ENCODE measurements around the gene KIF26B.

KIF26B gene

GRCh38 chr1:245245021-245245667, 90.4 kb downstream of the KIF26B start:
- no peak for DNase-seq

GRCh38 chr1:245246433-245246832, 91.6 kb downstream of the KIF26B start:
- DNase-seq, result no peak

- DNase-seq, result no peak
Observed at GRCh38 chr1:245247356-245247755, 92.6 kb downstream of the KIF26B start.

DNA sequence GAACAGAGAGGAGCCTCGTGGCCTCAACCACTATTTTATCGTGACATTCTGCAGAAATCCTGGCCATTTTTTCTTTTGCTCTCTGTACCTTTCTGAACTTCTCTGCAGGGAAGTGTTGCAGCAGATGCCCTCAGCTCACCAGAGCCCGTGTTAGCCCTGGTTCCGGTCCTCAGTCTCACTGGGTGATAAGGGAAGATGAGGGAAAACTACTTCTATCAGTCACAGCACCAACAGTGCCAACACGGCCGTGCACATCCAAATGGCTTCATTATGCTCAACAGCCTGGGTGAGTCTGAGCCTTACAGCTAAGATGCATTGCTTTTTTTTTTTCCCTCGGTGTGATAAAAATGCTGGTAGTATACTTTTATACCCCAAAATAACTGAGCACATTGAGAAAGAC, 93.0 kb downstream of the KIF26B start:
- DNase-seq, result no peak

DNA sequence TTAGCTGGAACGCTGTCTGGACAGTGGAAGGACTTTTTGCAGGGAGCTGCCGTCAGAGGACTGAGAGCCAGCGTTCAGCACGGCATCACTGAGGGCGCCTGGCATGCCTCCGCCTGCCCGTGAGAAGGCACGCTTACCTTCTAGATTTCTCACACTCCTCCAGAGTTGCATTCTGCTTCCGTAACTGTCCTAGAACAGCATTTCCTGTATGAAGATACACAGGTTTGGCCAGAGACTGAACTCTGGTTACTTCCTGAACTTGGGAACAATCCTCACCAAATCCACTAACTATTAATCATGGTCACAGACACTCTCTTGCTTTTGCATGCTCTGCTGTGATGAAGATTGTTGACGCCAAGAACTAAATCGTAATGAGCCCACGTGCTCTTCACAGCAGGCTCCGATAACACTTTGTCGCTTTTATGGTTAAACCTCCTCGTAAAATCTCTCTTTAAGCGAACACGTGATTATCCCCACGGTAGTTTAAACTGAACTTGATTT, 93.5 kb downstream of the KIF26B start:
- DNase-seq, result no peak

DNA sequence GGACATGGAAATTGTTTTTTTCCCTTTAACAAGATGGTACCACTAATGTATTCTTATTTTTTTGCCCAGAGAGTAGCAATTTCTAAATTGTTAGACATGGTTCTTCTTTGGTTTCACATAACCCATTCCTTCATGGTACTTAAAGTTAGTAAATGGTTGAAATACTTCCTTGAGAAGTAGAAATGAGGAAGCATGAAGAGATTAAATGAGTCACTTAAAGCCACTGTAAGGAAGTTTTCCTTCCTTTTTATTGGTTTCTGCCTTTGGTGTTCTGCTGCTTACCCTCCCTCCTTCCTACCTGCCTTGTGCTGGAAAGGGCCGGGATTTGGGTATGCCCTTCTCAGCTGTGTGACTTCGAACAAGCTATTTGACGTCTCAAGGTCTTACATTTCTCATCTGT, 101.0 kb downstream of the KIF26B start:
- DNase-seq, result peak in 3 of 4 experiments; percentile 11 to 79 (median 73)

- DNase-seq, result no peak
Observed at GRCh38 chr1:245256528-245256927, 101.7 kb downstream of the KIF26B start.

DNA sequence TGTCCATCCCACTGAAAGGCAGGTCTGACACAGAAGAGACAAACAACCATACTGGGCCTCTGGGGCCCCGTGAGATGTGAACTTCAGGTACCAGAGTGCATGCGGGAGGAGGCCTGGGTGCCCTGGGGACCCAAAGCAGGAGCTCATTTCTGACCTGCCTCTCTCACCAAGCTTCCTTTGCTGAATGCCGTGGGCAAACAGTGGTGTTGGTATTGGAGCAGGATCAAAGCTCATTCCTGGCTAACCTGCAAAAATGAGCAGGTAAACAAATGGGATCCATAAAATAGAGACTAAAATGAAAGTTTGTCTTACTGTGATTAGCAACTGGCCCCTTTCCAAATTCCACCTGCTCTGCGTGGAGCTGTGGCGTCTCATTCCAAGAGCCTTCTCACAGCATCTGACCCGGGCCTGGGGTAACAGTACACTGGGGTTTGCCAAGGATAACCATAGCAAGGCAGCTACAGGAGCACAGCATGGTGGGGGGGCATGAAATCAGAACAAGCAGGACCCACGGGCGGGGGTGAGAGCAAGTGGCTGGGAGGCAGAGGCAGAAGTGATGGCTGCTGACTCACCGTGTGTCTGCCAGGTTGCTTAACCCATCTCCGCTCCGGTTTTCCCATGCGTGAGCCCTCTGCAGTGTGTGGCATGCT, 103.6 kb downstream of the KIF26B start:
- peak in 3 of 4 experiments; percentile 39 to 63 (median 50) for DNase-seq

- no peak for DNase-seq
Observed at GRCh38 chr1:245260110-245260882, 105.5 kb downstream of the KIF26B start.

DNA sequence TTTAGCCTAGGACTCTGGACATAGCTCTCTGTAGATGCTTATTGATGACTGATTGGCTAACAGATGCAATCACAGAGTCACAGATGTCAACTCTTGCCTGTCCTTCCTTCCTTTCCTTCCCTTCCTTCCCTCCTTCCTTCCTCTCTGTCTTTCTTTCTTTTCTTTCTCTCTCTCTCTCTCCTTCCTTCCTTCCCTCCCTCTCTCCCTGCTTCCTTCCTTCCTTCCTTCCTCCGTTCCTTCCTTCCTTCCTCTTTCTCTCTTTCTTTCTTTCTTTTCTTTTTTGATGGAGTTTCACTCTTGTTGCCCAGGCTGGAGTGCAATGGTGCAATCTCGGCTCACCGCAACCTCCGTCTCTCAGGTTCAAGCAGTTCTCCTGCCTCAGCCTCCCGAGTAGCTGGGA, 106.1 kb downstream of the KIF26B start:
- DNase-seq, result no peak

- DNase-seq, result no peak
Observed at GRCh38 chr1:245261786-245262185, 107.0 kb downstream of the KIF26B start.

GRCh38 chr1:245263529-245264095, 108.8 kb downstream of the KIF26B start:
- no peak for DNase-seq

- no peak for DNase-seq
Observed at GRCh38 chr1:245264226-245264625, 109.4 kb downstream of the KIF26B start.

GRCh38 chr1:245266105-245266504, 111.3 kb downstream of the KIF26B start:
- no peak for DNase-seq

GRCh38 chr1:245270063-245270462, 115.3 kb downstream of the KIF26B start:
- no peak for DNase-seq

DNA sequence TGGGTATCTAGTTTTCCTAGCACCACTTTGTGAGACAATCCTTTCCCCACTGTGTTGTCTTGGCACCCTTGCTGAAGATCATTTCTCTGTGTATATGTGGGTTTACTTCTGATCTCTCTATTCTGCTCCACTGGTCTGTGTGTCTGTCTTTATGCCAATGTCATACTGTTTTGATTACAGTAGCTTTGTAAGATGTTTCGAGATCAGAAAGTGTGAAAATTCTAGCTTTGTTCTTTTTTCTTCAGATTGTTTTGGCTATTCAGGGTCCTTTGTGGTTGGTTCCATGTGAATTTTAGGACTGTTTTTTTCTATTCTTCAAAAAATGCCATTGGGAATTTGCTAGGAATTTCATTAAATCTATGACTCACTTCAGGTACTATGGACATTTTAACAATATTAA, 116.2 kb downstream of the KIF26B start:
- no peak for DNase-seq

- DNase-seq, result no peak
Observed at GRCh38 chr1:245272676-245273075, 117.9 kb downstream of the KIF26B start.

DNA sequence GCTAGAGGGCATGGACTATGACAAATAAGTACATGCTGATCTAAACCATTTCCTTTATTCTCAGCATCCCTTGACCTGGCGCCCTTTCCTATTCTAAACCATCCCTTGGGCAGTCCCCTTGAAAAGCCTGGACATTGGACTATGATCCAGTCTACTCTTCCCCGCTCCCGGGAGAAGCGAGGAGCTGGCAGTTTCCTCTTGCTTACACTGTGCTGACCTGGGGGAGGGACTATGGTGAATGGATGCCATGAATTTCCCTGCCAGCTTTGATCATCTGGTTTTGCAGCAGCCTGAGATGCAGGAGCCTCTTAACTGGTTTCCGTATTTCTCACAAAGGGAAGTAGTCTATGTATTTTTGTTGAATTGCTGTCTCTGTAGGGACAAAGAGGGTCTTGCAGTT, 121.7 kb downstream of the KIF26B start:
- peak in 2 of 4 experiments; percentile 16 to 19 for DNase-seq

DNA sequence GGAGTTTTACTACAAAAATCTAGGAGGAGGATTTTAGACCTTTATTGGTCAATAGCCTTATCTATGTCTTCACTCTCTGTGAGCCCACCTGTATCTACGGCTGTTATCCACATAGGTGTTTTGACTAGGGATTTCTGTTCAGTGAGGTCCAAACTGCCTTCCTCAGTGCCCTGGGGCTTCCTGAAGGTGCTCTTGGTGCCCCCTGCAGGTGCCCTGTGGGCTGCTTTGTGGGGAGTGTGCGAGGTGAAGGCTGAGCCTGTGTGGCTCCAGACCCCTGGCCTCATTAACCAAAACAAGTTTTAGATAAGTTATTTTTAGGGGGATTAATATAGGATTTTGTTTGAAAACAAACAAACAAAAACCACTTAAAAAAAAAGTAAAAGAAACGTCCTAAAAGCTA, 122.5 kb downstream of the KIF26B start:
- DNase-seq, result no peak

DNA sequence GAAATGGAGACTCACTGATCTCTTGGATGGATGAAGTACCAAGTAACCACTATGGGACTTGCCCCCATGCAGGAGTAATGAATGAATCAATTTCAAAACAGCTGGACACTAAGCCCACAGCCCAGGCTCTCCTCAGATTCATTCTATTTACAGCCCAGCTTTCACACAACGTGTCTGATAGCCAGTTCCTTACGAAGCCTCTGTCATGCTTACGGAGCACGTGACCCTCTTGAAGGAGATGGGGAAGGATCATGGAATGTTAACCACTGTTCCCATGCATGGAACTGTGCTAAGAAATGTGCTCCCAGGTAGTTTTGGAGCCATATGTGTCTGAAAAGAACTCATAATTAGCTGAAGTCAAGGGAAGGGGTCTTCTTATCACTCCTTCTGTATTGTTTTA, 124.1 kb downstream of the KIF26B start:
- DNase-seq, result no peak

DNA sequence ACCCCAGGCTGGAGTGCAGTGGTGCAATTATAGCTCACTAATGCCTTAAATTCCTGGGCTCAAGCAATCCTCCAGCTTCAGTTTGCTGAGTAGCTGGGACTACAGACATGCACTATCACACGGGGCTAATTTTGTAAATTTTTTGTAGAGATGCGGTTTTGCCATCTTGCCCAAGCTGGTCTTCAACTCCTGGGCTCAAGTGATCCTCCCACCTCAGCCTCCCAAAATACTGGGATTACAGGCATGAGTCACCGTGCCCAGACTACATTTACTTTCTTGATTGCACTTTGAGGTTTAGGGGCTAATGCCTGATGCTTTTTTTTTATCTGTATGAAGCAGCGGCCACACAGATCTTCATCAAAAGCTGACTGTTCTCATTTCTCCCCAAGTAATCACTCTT, 124.6 kb downstream of the KIF26B start:
- DNase-seq, result no peak

GRCh38 chr1:245283001-245283400, 128.2 kb downstream of the KIF26B start:
- DNase-seq, result no peak

DNA sequence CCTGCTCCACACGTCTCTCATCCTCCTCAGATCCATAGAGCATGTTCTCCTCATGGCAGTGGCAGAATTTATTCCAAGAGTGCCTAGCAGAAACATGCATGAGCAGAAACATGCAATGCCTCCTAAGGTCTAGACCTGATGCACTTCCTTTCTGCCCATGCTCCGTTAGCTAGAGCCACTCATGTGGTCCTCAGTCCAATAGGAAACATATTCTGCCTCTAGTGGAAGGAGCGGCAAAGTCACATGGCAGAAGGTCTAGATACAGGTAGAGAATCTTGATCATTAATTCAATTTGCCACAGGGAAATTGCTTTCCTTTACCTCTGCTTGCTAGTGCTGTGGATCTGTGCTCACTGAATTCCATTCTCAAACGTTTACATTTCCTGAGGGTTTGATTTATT, 130.4 kb downstream of the KIF26B start:
- no peak for DNase-seq
